HEK293 (cell line): Measurements from ENCODE around the gene C8G.

Source experiments
- CTCF ChIP-seq: fragments of 450-650 bp; formaldehyde crosslinking; IDR thresholded peaks from 2 replicates; pipeline ENCODE4 v1.5.1; 2016; ENCODE audit warnings: missing biosample characterization, missing genetic modification characterization
- ZBTB1 ChIP-seq: fragments of 450-650 bp; formaldehyde crosslinking; IDR thresholded peaks from 2 replicates; pipeline ENCODE4 v1.5.1; 2016; ENCODE audit warnings: missing biosample characterization, missing genetic modification characterization
- ZNF302 ChIP-seq: fragments of 450-650 bp; formaldehyde crosslinking; IDR thresholded peaks from 2 replicates; pipeline ENCODE4 v1.5.1; 2016; ENCODE audit warnings: missing biosample characterization, missing genetic modification characterization, low read depth
- ZNF311 ChIP-seq: fragments of 450-650 bp; formaldehyde crosslinking; IDR thresholded peaks from 2 replicates; pipeline ENCODE4 v1.5.1; 2017; ENCODE audit warnings: missing biosample characterization, missing genetic modification characterization, borderline replicate concordance
- ZNF544 ChIP-seq: fragments of 450-650 bp; formaldehyde crosslinking; IDR thresholded peaks from 2 replicates; pipeline ENCODE4 v1.5.0; 2017; ENCODE audit warnings: missing biosample characterization, missing genetic modification characterization
- ZNF707 ChIP-seq: fragments of 450-650 bp; formaldehyde crosslinking; IDR thresholded peaks from 2 replicates; pipeline ENCODE4 v1.5.1; 2016; ENCODE audit warnings: missing biosample characterization, missing genetic modification characterization

DNA sequence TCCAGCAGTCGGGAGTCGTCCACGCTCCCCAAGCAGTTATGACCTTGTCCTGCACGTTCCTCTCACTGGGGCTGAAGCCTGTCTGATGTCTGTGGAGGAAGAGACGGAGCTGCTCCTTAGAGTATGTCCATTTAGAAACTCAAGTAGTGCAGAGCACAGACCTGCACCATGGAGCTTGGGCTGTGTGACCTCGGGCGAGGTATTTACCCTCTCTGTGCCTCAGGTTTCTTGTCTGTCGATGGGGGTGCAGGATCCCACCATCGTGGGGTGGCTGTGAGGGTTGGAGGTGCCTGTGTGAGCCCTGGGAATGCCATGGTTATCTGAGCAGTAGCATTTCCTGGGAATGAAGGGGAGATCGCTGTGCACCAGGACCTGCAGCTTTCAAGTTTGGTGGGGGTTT, 44.5 kb upstream of the C8G start:
- no peak for TF ChIP-seq ZBTB1
- no peak for TF ChIP-seq ZNF302 (tag by site-specific recombination)
- no peak for TF ChIP-seq ZNF311 (tag by site-specific recombination)
- no peak for TF ChIP-seq CTCF
- no peak for TF ChIP-seq ZNF544 (tag by site-specific recombination)
- TF ChIP-seq ZNF707, result no peak
